DLD1 (cell line): ENCODE measurements around the gene ADCY3.

ENCODE experiments used
- in situ Hi-C: cut with HindIII; loops from 2 replicates; pipeline ENCODE4 v1.10.0; 2017; ENCODE audit warnings: low sequenced_read_pairs

ADCY3 gene

GRCh38 chr2:24926220-24926601 lies 6.2 kb upstream of the ADCY3 start:
- in situ Hi-C loops = no loop called here

GRCh38 chr2:24925815-24926214 lies 5.8 kb upstream of the ADCY3 start:
- in situ Hi-C loops = no loop called here

- in situ Hi-C loops = no loop called here
Observed at GRCh38 chr2:24924732-24925131, 4.7 kb upstream of the ADCY3 start.

GRCh38 chr2:24924266-24924665 lies 4.2 kb upstream of the ADCY3 start:
- in situ Hi-C loops = no loop called here

GRCh38 chr2:24923106-24923505 lies 3.1 kb upstream of the ADCY3 start:
- in situ Hi-C loops = no loop called here

- in situ Hi-C loops = no loop called here
Observed at GRCh38 chr2:24922556-24922955, 2.5 kb upstream of the ADCY3 start.

- in situ Hi-C loops = no loop called here
Observed at GRCh38 chr2:24920809-24921441, 888 bp upstream of the ADCY3 start.

GRCh38 chr2:24919506-24920097 lies 435 bp downstream of the ADCY3 start:
- in situ Hi-C loops = no loop called here

- in situ Hi-C loops = no loop called here
Observed at GRCh38 chr2:24919037-24919505, 966 bp downstream of the ADCY3 start.

GRCh38 chr2:24918326-24919036 lies 1.6 kb downstream of the ADCY3 start:
- in situ Hi-C loops = no loop called here

- in situ Hi-C loops = no loop called here
Observed at GRCh38 chr2:24917731-24918325, 2.2 kb downstream of the ADCY3 start.

- in situ Hi-C loops = no loop called here
Observed at GRCh38 chr2:24917086-24917485, 3.0 kb downstream of the ADCY3 start.

GRCh38 chr2:24915796-24916195 lies 4.2 kb downstream of the ADCY3 start:
- in situ Hi-C loops = no loop called here

- in situ Hi-C loops = no loop called here
Observed at GRCh38 chr2:24915175-24915574, 4.9 kb downstream of the ADCY3 start.

GRCh38 chr2:24914713-24915112 lies 5.3 kb downstream of the ADCY3 start:
- in situ Hi-C loops = no loop called here

GRCh38 chr2:24913911-24914310 lies 6.1 kb downstream of the ADCY3 start:
- in situ Hi-C loops = no loop called here

- in situ Hi-C loops = no loop called here
Observed at GRCh38 chr2:24912986-24913385, 7.1 kb downstream of the ADCY3 start.

GRCh38 chr2:24912523-24912922 lies 7.5 kb downstream of the ADCY3 start:
- in situ Hi-C loops = no loop called here

GRCh38 chr2:24910245-24910644 lies 9.8 kb downstream of the ADCY3 start:
- in situ Hi-C loops = no loop called here

GRCh38 chr2:24909555-24910177 lies 10.4 kb downstream of the ADCY3 start:
- in situ Hi-C loops = no loop called here

- in situ Hi-C loops = no loop called here
Observed at GRCh38 chr2:24908461-24908901, 11.6 kb downstream of the ADCY3 start.
